WTC11 (cell line): ENCODE data around the gene STUB1. TPM values are rescaled to one million over a fixed set of nuclear protein-coding genes. Genes with fewer than 3 reads are reported as not detected.

Experiments used
- CBFB ChIP-seq: sonication (generic); formaldehyde crosslinking; IDR thresholded peaks from 2 replicates; pipeline ENCODE4 v1.8.1; 2022; ENCODE audit warnings: mild to moderate bottlenecking, low read depth, missing genetic modification reagents
- ELF4 ChIP-seq: sonication (generic); formaldehyde crosslinking; IDR thresholded peaks from 2 replicates; pipeline ENCODE4 v1.8.1; 2022; ENCODE audit warnings: low read depth, mild to moderate bottlenecking, moderate library complexity, missing genetic modification reagents
- ETV6 ChIP-seq: sonication (generic); formaldehyde crosslinking; IDR thresholded peaks from 2 replicates; pipeline ENCODE4 v1.8.1; 2022; ENCODE audit warnings: mild to moderate bottlenecking, missing genetic modification reagents
- FOXP1 ChIP-seq: sonication (generic); formaldehyde crosslinking; IDR thresholded peaks from 2 replicates; pipeline ENCODE4 v1.8.0; 2022; ENCODE audit warnings: missing genetic modification reagents, mild to moderate bottlenecking, moderate library complexity, borderline replicate concordance
- GABPB1 ChIP-seq: sonication (generic); formaldehyde crosslinking; IDR thresholded peaks from 2 replicates; pipeline ENCODE4 v1.8.1; 2023; ENCODE audit warnings: mild to moderate bottlenecking, missing genetic modification reagents
- HMGA2 ChIP-seq: fragments of 250-450 bp; sonication (Bioruptor Pico); IDR thresholded peaks from 2 replicates; pipeline ENCODE4 v1.4.0; 2021; ENCODE audit warnings: mild to moderate bottlenecking, moderate library complexity
- IRF1 ChIP-seq: sonication (generic); formaldehyde crosslinking; IDR thresholded peaks from 2 replicates; pipeline ENCODE4 v1.8.0; 2023; ENCODE audit warnings: missing genetic modification reagents
- MLX ChIP-seq: sonication (generic); formaldehyde crosslinking; IDR thresholded peaks from 2 replicates; pipeline ENCODE4 v1.8.1; 2023; ENCODE audit warnings: mild to moderate bottlenecking, missing genetic modification reagents, moderate library complexity
- NR3C1 ChIP-seq: sonication (generic); formaldehyde crosslinking; conservative IDR thresholded peaks from 2 replicates; pipeline ENCODE4 v1.8.1; 2023; ENCODE audit warnings: low read depth, mild to moderate bottlenecking, missing genetic modification reagents
- PRRX2 ChIP-seq: fragments of 250-450 bp; sonication (Bioruptor Pico); IDR thresholded peaks from 2 replicates; pipeline ENCODE4 v1.8.0; 2021; ENCODE audit warnings: mild to moderate bottlenecking
- SP1 ChIP-seq: sonication (generic); formaldehyde crosslinking; conservative IDR thresholded peaks from 2 replicates; pipeline ENCODE4 v1.8.1; 2022; ENCODE audit warnings: missing genetic modification reagents
- ZNF138 ChIP-seq: sonication (generic); formaldehyde crosslinking; conservative IDR thresholded peaks from 2 replicates; pipeline ENCODE4 v1.8.1; 2022; ENCODE audit warnings: mild to moderate bottlenecking, moderate library complexity, missing genetic modification reagents
- ZNF219 ChIP-seq: sonication (generic); formaldehyde crosslinking; IDR thresholded peaks from 2 replicates; pipeline ENCODE4 v1.8.0; 2023; ENCODE audit warnings: missing genetic modification reagents, mild to moderate bottlenecking, borderline replicate concordance
- ZNF232 ChIP-seq: sonication (generic); formaldehyde crosslinking; IDR thresholded peaks from 2 replicates; pipeline ENCODE4 v1.8.0; 2022; ENCODE audit warnings: mild to moderate bottlenecking, missing genetic modification reagents
- ZNF423 ChIP-seq: fragments of 250-450 bp; sonication (Bioruptor Pico); IDR thresholded peaks from 2 replicates; pipeline ENCODE4 v2.1.2; 2022; ENCODE audit warnings: mild to moderate bottlenecking, moderate library complexity
- ZSCAN18 ChIP-seq: fragments of 250-450 bp; sonication (Bioruptor Pico); IDR thresholded peaks from 2 replicates; pipeline ENCODE4 v2.1.2; 2022; ENCODE audit warnings: mild to moderate bottlenecking, moderate library complexity
- total RNA-seq: library from RNA; stranded (reverse); gene quantifications from 3 replicates; pipeline ENCODE4 v1.2.3, GENCODE V29; 2021
- TF ChIP-seq, protein P1 (sequence below): sonication (generic); formaldehyde crosslinking; conservative IDR thresholded peaks from 2 replicates; pipeline ENCODE4 v1.8.1; 2022; ENCODE audit warnings: mild to moderate bottlenecking, missing genetic modification reagents
- TF ChIP-seq, protein P2 (sequence below): sonication (generic); formaldehyde crosslinking; IDR thresholded peaks from 2 replicates; pipeline ENCODE4 v1.8.0; 2023; ENCODE audit warnings: mild to moderate bottlenecking, missing genetic modification reagents
- TF ChIP-seq, protein P3 (sequence below): sonication (generic); formaldehyde crosslinking; IDR thresholded peaks from 2 replicates; pipeline ENCODE4 v1.8.0; 2023; ENCODE audit warnings: missing genetic modification reagents, mild to moderate bottlenecking, borderline replicate concordance
- TF ChIP-seq, protein P4 (sequence below): sonication (generic); formaldehyde crosslinking; IDR thresholded peaks from 2 replicates; pipeline ENCODE4 v1.8.0; 2022; ENCODE audit warnings: mild to moderate bottlenecking, missing genetic modification reagents
- TF ChIP-seq, protein P5 (sequence below): sonication (generic); formaldehyde crosslinking; IDR thresholded peaks from 2 replicates; pipeline ENCODE4 v1.8.0; 2022; ENCODE audit warnings: mild to moderate bottlenecking, missing genetic modification reagents
- TF ChIP-seq, protein P6 (sequence below): fragments of 250-450 bp; sonication (Bioruptor Pico); conservative IDR thresholded peaks from 2 replicates; pipeline ENCODE4 v1.9.0; 2021; ENCODE audit warnings: mild to moderate bottlenecking

Gene STUB1
- total RNA-seq, 1 experiment from 2014 or later, result 88.2 TPM

DNA sequence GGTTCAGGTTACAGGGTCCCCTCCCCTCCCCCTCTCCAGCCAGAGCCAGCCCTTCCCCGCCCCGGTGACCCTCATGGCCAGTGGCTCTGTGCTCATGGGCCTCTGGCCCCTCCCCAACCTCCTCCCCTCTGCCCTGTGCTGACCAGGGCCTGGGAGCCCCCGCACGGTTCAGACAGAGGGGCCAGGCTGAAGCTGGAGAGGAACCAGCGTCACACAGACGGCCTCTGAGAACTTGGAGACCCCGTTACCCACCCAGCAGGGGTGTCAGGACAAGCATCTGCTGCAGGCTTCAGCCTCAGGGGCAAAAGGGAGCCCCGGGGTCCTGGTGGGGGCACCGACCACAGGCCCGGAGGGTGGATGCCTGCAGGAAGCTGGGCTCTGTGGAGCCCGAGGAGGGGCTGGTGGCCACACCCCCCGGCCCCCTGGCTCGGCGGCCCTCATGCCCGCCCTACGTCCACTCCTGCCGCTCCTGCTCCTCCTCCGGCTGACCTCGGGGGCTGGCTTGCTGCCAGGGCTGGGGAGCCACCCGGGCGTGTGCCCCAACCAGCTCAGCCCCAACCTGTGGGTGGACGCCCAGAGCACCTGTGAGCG lies 49.3 kb upstream of the STUB1 start, which contains the start of gene WFIKKN1 (continued):
- 0 out of 2 replicates have a peak, but pooled peaks have one; percentile 14 for TF ChIP-seq ZNF138 (CRISPR knock-in tag)
- TF ChIP-seq SP1 (CRISPR knock-in tag), result peak; percentile 58
- TF ChIP-seq HMGA2, result no peak
- TF ChIP-seq ZNF423 (CRISPR knock-in tag), result peak; percentile 48; the same call in 1 of the 2 replicates
- no peak for TF ChIP-seq CBFB
- TF ChIP-seq ELF4 (CRISPR knock-in tag), result no peak
- TF ChIP-seq, protein P1, sequence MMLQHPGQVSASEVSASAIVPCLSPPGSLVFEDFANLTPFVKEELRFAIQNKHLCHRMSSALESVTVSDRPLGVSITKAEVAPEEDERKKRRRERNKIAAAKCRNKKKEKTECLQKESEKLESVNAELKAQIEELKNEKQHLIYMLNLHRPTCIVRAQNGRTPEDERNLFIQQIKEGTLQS (CRISPR knock-in tag), result no peak
- 0 out of 2 replicates have a peak, but pooled peaks have one; percentile 60 for TF ChIP-seq ETV6 (CRISPR knock-in tag)
- TF ChIP-seq FOXP1 (CRISPR knock-in tag), result peak; percentile 52; the same call in 1 of the 2 replicates
- TF ChIP-seq, protein P2, sequence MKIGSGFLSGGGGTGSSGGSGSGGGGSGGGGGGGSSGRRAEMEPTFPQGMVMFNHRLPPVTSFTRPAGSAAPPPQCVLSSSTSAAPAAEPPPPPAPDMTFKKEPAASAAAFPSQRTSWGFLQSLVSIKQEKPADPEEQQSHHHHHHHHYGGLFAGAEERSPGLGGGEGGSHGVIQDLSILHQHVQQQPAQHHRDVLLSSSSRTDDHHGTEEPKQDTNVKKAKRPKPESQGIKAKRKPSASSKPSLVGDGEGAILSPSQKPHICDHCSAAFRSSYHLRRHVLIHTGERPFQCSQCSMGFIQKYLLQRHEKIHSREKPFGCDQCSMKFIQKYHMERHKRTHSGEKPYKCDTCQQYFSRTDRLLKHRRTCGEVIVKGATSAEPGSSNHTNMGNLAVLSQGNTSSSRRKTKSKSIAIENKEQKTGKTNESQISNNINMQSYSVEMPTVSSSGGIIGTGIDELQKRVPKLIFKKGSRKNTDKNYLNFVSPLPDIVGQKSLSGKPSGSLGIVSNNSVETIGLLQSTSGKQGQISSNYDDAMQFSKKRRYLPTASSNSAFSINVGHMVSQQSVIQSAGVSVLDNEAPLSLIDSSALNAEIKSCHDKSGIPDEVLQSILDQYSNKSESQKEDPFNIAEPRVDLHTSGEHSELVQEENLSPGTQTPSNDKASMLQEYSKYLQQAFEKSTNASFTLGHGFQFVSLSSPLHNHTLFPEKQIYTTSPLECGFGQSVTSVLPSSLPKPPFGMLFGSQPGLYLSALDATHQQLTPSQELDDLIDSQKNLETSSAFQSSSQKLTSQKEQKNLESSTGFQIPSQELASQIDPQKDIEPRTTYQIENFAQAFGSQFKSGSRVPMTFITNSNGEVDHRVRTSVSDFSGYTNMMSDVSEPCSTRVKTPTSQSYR (CRISPR knock-in tag), result no peak; the same call in 1 of the 2 replicates
- TF ChIP-seq GABPB1 (CRISPR knock-in tag), result 0 out of 2 replicates have a peak, but pooled peaks have one; percentile 8
- TF ChIP-seq, protein P3, sequence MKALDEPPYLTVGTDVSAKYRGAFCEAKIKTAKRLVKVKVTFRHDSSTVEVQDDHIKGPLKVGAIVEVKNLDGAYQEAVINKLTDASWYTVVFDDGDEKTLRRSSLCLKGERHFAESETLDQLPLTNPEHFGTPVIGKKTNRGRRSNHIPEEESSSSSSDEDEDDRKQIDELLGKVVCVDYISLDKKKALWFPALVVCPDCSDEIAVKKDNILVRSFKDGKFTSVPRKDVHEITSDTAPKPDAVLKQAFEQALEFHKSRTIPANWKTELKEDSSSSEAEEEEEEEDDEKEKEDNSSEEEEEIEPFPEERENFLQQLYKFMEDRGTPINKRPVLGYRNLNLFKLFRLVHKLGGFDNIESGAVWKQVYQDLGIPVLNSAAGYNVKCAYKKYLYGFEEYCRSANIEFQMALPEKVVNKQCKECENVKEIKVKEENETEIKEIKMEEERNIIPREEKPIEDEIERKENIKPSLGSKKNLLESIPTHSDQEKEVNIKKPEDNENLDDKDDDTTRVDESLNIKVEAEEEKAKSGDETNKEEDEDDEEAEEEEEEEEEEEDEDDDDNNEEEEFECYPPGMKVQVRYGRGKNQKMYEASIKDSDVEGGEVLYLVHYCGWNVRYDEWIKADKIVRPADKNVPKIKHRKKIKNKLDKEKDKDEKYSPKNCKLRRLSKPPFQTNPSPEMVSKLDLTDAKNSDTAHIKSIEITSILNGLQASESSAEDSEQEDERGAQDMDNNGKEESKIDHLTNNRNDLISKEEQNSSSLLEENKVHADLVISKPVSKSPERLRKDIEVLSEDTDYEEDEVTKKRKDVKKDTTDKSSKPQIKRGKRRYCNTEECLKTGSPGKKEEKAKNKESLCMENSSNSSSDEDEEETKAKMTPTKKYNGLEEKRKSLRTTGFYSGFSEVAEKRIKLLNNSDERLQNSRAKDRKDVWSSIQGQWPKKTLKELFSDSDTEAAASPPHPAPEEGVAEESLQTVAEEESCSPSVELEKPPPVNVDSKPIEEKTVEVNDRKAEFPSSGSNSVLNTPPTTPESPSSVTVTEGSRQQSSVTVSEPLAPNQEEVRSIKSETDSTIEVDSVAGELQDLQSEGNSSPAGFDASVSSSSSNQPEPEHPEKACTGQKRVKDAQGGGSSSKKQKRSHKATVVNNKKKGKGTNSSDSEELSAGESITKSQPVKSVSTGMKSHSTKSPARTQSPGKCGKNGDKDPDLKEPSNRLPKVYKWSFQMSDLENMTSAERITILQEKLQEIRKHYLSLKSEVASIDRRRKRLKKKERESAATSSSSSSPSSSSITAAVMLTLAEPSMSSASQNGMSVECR (CRISPR knock-in tag), result peak; percentile 15; the same call in 1 of the 2 replicates
- TF ChIP-seq NR3C1 (CRISPR knock-in tag), result 0 out of 2 replicates have a peak, but pooled peaks have one; percentile 21
- TF ChIP-seq, protein P4, sequence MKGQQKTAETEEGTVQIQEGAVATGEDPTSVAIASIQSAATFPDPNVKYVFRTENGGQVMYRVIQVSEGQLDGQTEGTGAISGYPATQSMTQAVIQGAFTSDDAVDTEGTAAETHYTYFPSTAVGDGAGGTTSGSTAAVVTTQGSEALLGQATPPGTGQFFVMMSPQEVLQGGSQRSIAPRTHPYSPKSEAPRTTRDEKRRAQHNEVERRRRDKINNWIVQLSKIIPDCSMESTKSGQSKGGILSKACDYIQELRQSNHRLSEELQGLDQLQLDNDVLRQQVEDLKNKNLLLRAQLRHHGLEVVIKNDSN, result peak; percentile 8; the same call in 1 of the 2 replicates
- TF ChIP-seq, protein P5, sequence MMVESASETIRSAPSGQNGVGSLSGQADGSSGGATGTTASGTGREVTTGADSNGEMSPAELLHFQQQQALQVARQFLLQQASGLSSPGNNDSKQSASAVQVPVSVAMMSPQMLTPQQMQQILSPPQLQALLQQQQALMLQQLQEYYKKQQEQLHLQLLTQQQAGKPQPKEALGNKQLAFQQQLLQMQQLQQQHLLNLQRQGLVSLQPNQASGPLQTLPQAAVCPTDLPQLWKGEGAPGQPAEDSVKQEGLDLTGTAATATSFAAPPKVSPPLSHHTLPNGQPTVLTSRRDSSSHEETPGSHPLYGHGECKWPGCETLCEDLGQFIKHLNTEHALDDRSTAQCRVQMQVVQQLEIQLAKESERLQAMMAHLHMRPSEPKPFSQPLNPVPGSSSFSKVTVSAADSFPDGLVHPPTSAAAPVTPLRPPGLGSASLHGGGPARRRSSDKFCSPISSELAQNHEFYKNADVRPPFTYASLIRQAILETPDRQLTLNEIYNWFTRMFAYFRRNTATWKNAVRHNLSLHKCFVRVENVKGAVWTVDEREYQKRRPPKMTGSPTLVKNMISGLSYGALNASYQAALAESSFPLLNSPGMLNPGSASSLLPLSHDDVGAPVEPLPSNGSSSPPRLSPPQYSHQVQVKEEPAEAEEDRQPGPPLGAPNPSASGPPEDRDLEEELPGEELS (CRISPR knock-in tag), result no peak
- TF ChIP-seq ZNF219 (CRISPR knock-in tag), result no peak
- TF ChIP-seq, protein P6, sequence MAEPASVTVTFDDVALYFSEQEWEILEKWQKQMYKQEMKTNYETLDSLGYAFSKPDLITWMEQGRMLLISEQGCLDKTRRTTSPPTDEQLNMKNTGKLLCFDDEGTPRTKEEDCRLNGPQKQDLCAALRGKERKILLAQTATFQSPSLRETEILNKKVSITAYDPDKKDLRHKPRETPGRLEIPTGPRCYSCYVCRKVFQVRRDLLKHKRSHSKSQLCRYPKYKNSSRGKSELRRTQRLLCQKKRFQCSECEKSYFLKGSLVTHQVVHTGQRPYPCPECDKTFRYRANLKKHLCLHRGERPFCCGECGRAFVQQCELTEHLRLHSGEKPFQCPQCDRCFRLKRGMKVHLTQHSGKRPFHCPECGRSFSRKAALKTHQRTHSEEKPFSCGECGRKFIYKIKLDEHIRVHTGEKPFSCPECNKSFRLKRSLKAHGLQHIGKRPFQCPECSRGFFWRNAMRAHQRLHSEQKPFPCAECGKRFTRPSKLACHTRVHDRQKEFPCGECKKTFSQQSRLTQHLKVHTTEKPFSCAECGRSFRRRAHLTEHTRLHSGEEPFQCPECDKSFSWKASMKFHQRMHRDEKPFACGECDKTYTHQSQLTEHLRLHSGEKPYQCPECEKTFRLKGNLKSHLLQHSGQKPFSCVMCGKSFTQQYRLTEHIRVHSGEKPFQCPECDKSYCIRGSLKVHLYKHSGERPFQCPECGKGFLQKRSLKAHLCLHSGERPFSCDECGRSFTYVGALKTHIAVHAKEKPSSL (CRISPR knock-in tag), result no peak
- TF ChIP-seq MLX (CRISPR knock-in tag), result no peak
- TF ChIP-seq PRRX2 (CRISPR knock-in tag), result no peak
- TF ChIP-seq IRF1 (CRISPR knock-in tag), result no peak
- TF ChIP-seq ZSCAN18 (CRISPR knock-in tag), result no peak
- TF ChIP-seq ZNF232 (CRISPR knock-in tag), result peak; percentile 56; the same call in 1 of the 2 replicates
